ENCODE results near the gene GRIK3.

DNA sequence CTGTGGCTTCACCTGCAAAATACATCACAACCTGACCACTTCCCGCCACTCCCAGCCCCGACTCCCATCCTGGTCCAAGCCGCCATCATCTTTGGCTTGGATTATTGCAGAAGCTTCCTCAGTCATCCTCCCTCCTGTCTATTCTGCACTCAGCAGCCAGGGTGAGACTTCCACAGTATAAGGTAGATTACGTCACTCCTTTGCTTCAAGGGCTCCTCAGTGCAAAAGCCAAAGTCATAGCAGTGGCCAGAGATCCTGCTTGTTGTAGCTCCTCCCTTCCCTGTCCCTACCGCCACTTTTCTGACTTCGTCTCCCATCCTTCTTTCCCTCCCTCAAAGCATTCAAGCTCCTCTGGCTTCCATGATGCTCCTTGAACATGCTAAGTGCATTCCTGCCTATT, 152.8 kb downstream of the GRIK3 start:
- TF ChIP-seq, protein P1, sequence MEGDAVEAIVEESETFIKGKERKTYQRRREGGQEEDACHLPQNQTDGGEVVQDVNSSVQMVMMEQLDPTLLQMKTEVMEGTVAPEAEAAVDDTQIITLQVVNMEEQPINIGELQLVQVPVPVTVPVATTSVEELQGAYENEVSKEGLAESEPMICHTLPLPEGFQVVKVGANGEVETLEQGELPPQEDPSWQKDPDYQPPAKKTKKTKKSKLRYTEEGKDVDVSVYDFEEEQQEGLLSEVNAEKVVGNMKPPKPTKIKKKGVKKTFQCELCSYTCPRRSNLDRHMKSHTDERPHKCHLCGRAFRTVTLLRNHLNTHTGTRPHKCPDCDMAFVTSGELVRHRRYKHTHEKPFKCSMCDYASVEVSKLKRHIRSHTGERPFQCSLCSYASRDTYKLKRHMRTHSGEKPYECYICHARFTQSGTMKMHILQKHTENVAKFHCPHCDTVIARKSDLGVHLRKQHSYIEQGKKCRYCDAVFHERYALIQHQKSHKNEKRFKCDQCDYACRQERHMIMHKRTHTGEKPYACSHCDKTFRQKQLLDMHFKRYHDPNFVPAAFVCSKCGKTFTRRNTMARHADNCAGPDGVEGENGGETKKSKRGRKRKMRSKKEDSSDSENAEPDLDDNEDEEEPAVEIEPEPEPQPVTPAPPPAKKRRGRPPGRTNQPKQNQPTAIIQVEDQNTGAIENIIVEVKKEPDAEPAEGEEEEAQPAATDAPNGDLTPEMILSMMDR (conservative IDR thresholded peaks at IDR 0.05; ENCODE audit: low read depth in 2 of 2), result no peak
- TF ChIP-seq CREB1 (CRISPR knock-in tag; IDR thresholded peaks at IDR 0.05; ENCODE audit: low read depth) (no peak), POLR2AphosphoS5 (IDR thresholded peaks at IDR 0.05; ENCODE audit: low read depth) (no peak), EZH2phosphoT487 (IDR thresholded peaks at IDR 0.05; ENCODE audit: unreplicated experiment) (no peak)
- TF ChIP-seq, protein P2, sequence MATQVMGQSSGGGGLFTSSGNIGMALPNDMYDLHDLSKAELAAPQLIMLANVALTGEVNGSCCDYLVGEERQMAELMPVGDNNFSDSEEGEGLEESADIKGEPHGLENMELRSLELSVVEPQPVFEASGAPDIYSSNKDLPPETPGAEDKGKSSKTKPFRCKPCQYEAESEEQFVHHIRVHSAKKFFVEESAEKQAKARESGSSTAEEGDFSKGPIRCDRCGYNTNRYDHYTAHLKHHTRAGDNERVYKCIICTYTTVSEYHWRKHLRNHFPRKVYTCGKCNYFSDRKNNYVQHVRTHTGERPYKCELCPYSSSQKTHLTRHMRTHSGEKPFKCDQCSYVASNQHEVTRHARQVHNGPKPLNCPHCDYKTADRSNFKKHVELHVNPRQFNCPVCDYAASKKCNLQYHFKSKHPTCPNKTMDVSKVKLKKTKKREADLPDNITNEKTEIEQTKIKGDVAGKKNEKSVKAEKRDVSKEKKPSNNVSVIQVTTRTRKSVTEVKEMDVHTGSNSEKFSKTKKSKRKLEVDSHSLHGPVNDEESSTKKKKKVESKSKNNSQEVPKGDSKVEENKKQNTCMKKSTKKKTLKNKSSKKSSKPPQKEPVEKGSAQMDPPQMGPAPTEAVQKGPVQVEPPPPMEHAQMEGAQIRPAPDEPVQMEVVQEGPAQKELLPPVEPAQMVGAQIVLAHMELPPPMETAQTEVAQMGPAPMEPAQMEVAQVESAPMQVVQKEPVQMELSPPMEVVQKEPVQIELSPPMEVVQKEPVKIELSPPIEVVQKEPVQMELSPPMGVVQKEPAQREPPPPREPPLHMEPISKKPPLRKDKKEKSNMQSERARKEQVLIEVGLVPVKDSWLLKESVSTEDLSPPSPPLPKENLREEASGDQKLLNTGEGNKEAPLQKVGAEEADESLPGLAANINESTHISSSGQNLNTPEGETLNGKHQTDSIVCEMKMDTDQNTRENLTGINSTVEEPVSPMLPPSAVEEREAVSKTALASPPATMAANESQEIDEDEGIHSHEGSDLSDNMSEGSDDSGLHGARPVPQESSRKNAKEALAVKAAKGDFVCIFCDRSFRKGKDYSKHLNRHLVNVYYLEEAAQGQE (IDR thresholded peaks at IDR 0.05; ENCODE audit: unreplicated experiment), result no peak
